Sigmoid colon (tissue), 7 donors: Measurements from ENCODE around the gene SLC9A7. TPM values are rescaled to one million over a fixed set of nuclear protein-coding genes. Genes with fewer than 3 reads are reported as not detected.
"Not testable (repeated sequence)": the region's sequence is repeated elsewhere in the genome, so short reads cannot be mapped to it uniquely, and the experiment has no call there.

Experiments used
- DNase-seq: peaks from one replicate; pipeline ENCODE4 v3.0.0-alpha.2; 2019
- H3K27ac ChIP-seq, 4 donors: fragments of 200-600 bp; sonication (generic); one replicate each; pipeline ENCODE4 v1.5.1; 2016 to 2019; ENCODE audit warnings: mild to moderate bottlenecking in 1 of 4
- H3K27me3 ChIP-seq, 3 donors: fragments of 200-600 bp; sonication (generic); one replicate each; pipeline ENCODE4 v1.5.1; 2019; ENCODE audit warnings: mild to moderate bottlenecking in 1 of 3
- H3K36me3 ChIP-seq, 4 donors: fragments of 200-600 bp; sonication (generic); one replicate each; pipeline ENCODE4 v1.5.1; 2016 to 2019
- H3K4me1 ChIP-seq, 4 donors: fragments of 200-600 bp; sonication (generic); one replicate each; pipeline ENCODE4 v1.5.1; 2017 to 2019
- H3K4me3 ChIP-seq, 4 donors: fragments of 200-600 bp; sonication (generic); one replicate each; pipeline ENCODE4 v1.5.1; 2017 to 2019; ENCODE audit warnings: mild to moderate bottlenecking in 2 of 4, moderate library complexity in 1 of 4
- H3K9me3 ChIP-seq, 4 donors: fragments of 200-600 bp in 3 of 4; sonication (generic) in 3 of 4; one replicate each; pipeline versions ENCODE4 v1.5.1 to v1.6.1; 2013 to 2019
- CTCF ChIP-seq, 4 experiments: fragments of 450-650 bp in 3 of 4; fragments of 200-600 bp in 1 of 4; IDR thresholded peaks; one replicate each; pipeline ENCODE4 v1.5.1; 2016 to 2019; ENCODE audit warnings: antibody characterized with exemption in 4 of 4, mild to moderate bottlenecking in 3 of 4, moderate library complexity in 2 of 4
- EP300 ChIP-seq, 4 donors: sonication (generic); formaldehyde crosslinking; IDR thresholded peaks; one replicate each; pipeline ENCODE4 v1.6.1; 2017; ENCODE audit warnings: antibody characterized with exemption in 4 of 4
- POLR2A ChIP-seq, 2 donors: fragments of 450-650 bp; IDR thresholded peaks; one replicate each; pipeline ENCODE4 v1.6.1; 2016; ENCODE audit warnings: antibody characterized with exemption in 2 of 2, mild to moderate bottlenecking in 2 of 2, moderate library complexity in 2 of 2
- POLR2AphosphoS5 ChIP-seq, 4 donors: sonication (generic); formaldehyde crosslinking; IDR thresholded peaks; one replicate each; pipeline ENCODE4 v1.6.1; 2017; ENCODE audit warnings: antibody characterized with exemption in 4 of 4
- WGBS, 2 donors: extraction: QIAGEN DNeasy Blood & Tissue Kit; methylation state at CpG; one replicate each; pipeline ENCODE4 v1.1.7; 2013; 5-methylcytosine and 5-hydroxymethylcytosine counted together
- intact Hi-C: fragments of 100-400 bp; cut with DNase I; formaldehyde crosslinking; loops from one replicate; pipeline ENCODE4 v1.15.1; 2023
- polyA plus RNA-seq, 3 donors: library from polyadenylated mRNA; stranded (reverse); fragments of 200-250 nt; gene quantifications; one replicate each; pipeline ENCODE4 v1.2.3, GENCODE V29; 2013
- total RNA-seq, 4 donors: library from RNA; depleted of rRNA; stranded (reverse); fragments of >200 nt; gene quantifications; one replicate each; pipeline ENCODE4 v1.1.0, GENCODE V29; 2016
- donor health status: healthy with polysubstance abuse.
- donor health status: Bipolar disorder and iron deficiency.
- donor health status: healthy.

SLC9A7 gene
- total and polyA plus RNA-seq, 7 donors, result under 0.01 to 8.8 (median 2.9) TPM

DNA sequence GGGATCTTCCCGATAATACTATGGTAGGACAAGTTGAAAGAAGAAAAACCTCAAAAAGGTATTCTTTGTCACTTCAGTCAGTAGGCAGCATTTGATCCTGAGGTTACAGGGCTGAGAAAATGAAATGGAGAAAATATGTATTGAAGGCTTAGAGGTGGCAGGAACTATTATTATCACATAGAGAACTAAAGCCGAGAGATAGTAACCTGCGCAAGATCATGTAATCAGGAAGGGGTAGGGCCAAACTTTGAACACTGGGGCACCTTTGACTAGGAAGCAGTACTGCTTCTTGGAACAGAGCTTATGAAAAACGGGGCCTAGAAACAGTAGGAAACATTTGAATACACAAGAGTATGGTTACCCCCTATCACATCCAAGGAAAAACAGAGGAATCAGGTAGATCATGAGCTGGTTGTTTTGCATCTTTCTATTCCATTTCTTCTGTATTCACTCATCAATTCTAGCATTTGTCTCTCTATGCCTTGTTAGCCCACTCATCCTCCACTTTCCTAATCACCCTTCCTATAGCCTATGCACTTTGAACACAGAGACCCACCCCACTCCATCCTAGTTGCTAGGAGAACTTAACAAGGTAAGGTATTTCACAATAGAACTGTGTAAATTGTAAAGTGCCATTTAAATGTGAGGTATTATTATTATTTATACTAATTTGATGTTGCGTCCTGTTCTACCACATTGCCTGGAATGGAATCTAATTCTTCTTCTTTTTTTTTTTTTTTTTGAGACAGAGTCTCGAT, 34.6 kb upstream of the SLC9A7 start:
- H3K27ac ChIP-seq, result no peak overlapping the region
- WGBS, 2 donors, result 81 to 84% methylated on average over 6 of the region's 6 CpGs
- no peak overlapping the region for H3K4me3 ChIP-seq
- DNase-seq, result no peak
- H3K9me3 ChIP-seq, result no peaks in the 10 kb centered on the region
- intact Hi-C loops, result loop anchor here (5.0 kb wide), 1 partner anchor 36 kb away; the partner anchor contains the start of gene SLC9A7
- no peaks in the 10 kb centered on the region for H3K27me3 ChIP-seq
- H3K4me1 ChIP-seq, result peaks cover 0 to 2% (median 0%) of the 10 kb centered on the region in 4 donors
- no peaks in the 10 kb centered on the region for H3K36me3 ChIP-seq
- TF ChIP-seq EP300 (IDR thresholded peaks at IDR 0.05), result no peak
- TF ChIP-seq POLR2A (IDR thresholded peaks at IDR 0.05), result no peak
- no peak for TF ChIP-seq CTCF (IDR thresholded peaks at IDR 0.05)
- TF ChIP-seq POLR2AphosphoS5 (IDR thresholded peaks at IDR 0.05), result no peak

GRCh38 chrX:46792810-46793188, 33.9 kb upstream of the SLC9A7 start:
- no peaks in the 10 kb centered on the region for H3K9me3 ChIP-seq
- no peak for DNase-seq
- H3K27ac ChIP-seq, result no peak overlapping the region
- intact Hi-C loops, result loop anchor here (5.0 kb wide), 1 partner anchor 35 kb away; the partner anchor contains the start of gene SLC9A7
- no peaks in the 10 kb centered on the region for H3K36me3 ChIP-seq
- no peaks in the 10 kb centered on the region for H3K27me3 ChIP-seq
- H3K4me3 ChIP-seq, result no peak overlapping the region
- TF ChIP-seq EP300 (IDR thresholded peaks at IDR 0.05) (no peak), CTCF (IDR thresholded peaks at IDR 0.05) (no peak), POLR2AphosphoS5 (IDR thresholded peaks at IDR 0.05) (no peak), POLR2A (IDR thresholded peaks at IDR 0.05) (no peak)
- H3K4me1 ChIP-seq, result peaks cover 0 to 2% (median 0%) of the 10 kb centered on the region in 4 donors
- 42 to 44% methylated on average over 4 of the region's 4 CpGs for WGBS, 2 donors

- intact Hi-C loops, result loop anchor here (5.0 kb wide), 1 partner anchor 35 kb away; the partner anchor contains the start of gene SLC9A7
- Histone ChIP-seq H3K9me3 (no peaks in the 10 kb centered on the region), H3K36me3 (no peaks in the 10 kb centered on the region), H3K27ac (no peak overlapping the region), H3K4me3 (no peak overlapping the region), H3K4me1 (peaks cover 0 to 2% (median 0%) of the 10 kb centered on the region in 4 donors), H3K27me3 (no peaks in the 10 kb centered on the region)
- DNase-seq, result no peak
- TF ChIP-seq CTCF (IDR thresholded peaks at IDR 0.05) (no peak), POLR2AphosphoS5 (IDR thresholded peaks at IDR 0.05) (no peak), EP300 (IDR thresholded peaks at IDR 0.05) (no peak), POLR2A (IDR thresholded peaks at IDR 0.05) (no peak)
- 31 to 46% methylated on average over 7 of the region's 7 CpGs for WGBS, 2 donors
These were observed 33.2 kb upstream of the SLC9A7 start for GRCh38 chrX:46791927-46792809.

- Histone ChIP-seq H3K4me3 (no peak overlapping the region), H3K9me3 (no peaks in the 10 kb centered on the region), H3K36me3 (no peaks in the 10 kb centered on the region), H3K27ac (no peak overlapping the region), H3K27me3 (no peaks in the 10 kb centered on the region), H3K4me1 (peaks cover 0 to 2% (median 0%) of the 10 kb centered on the region in 4 donors)
- intact Hi-C loops, result no loop called here
- TF ChIP-seq EP300 (IDR thresholded peaks at IDR 0.05) (no peak), POLR2AphosphoS5 (IDR thresholded peaks at IDR 0.05) (no peak), POLR2A (IDR thresholded peaks at IDR 0.05) (no peak), CTCF (IDR thresholded peaks at IDR 0.05) (no peak)
- DNase-seq, result no peak
- WGBS, 2 donors, result 61 to 65% methylated on average over 4 of the region's 4 CpGs
These were observed 30.0 kb upstream of the SLC9A7 start for GRCh38 chrX:46788902-46789301.

DNA sequence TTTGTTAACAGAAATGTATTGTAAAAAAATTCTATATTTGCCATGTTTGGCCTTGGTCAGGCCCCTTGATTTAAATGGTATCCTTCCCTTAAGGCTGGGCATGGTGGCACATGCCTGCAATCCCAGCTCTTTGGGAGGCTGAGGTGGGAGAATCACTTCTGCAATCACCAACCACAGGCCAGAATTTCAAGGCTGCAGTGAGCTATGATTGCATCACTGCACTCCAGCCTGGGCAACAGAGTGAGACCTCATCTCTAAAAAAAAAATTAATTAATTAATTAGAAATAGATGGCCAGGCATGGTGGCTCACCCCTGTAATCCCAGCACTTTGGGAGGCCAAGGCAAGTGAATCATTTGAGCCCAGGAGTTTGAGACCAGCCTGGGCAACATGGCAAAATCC, 25.5 kb upstream of the SLC9A7 start:
- H3K9me3 ChIP-seq, H3K4me1 ChIP-seq, H3K36me3 ChIP-seq, DNase-seq, intact Hi-C loops, H3K4me3 ChIP-seq, H3K27me3 ChIP-seq, H3K27ac ChIP-seq: not testable (repeated sequence)
